Measurements from ENCODE around the gene SLC16A3. TPM values are rescaled to one million over a fixed set of nuclear protein-coding genes. Genes with fewer than 3 reads are reported as not detected.

The SLC16A3 gene
- total RNA-seq, 1 experiment from 2014 or later = 28.7 TPM

- H3K27ac Mint-ChIP-seq = peak overlapping the region; percentile 57; the same call in 1 of the 2 replicates
- POLR2A ChIA-PET = no interaction called here
- H3K4me3 Mint-ChIP-seq = no peak overlapping the region
- CTCF ChIA-PET = interaction anchor here (1.4 kb wide), 1 partner anchor 148 kb away, joined by 3 read pairs; no protein-coding TSS in a partner anchor
- TF ChIP-seq ZSCAN18 (CRISPR knock-in tag; IDR thresholded peaks at IDR 0.05) (no peak), FOXP4 (CRISPR knock-in tag; IDR thresholded peaks at IDR 0.05) (no peak), RELA (CRISPR knock-in tag; IDR thresholded peaks at IDR 0.05; ENCODE audit: borderline replicate concordance) (no peak), OVOL2 (CRISPR knock-in tag; IDR thresholded peaks at IDR 0.05; ENCODE audit: borderline replicate concordance) (no peak), ZBTB21 (CRISPR knock-in tag; IDR thresholded peaks at IDR 0.05; ENCODE audit: borderline replicate concordance) (no peak), GTF2I (CRISPR knock-in tag; conservative IDR thresholded peaks at IDR 0.05) (no peak), IRF1 (CRISPR knock-in tag; IDR thresholded peaks at IDR 0.05) (no peak), SOX15 (CRISPR knock-in tag; IDR thresholded peaks at IDR 0.05) (no peak), JUN (CRISPR knock-in tag; IDR thresholded peaks at IDR 0.05) (no peak), ETV6 (CRISPR knock-in tag; IDR thresholded peaks at IDR 0.05) (no peak), SP1 (CRISPR knock-in tag; conservative IDR thresholded peaks at IDR 0.05) (no peak), MYBL2 (CRISPR knock-in tag; IDR thresholded peaks at IDR 0.05) (no peak), CTCF (IDR thresholded peaks at IDR 0.05) (no peak), MLX (CRISPR knock-in tag; IDR thresholded peaks at IDR 0.05) (no peak), ZNF425 (CRISPR knock-in tag; conservative IDR thresholded peaks at IDR 0.05) (no peak), E2F5 (CRISPR knock-in tag; IDR thresholded peaks at IDR 0.05) (no peak)
- peaks cover 3% of the 10 kb centered on the region; the same call in 1 of the 2 replicates for H3K27me3 Mint-ChIP-seq (ENCODE audit: low read depth)
- peaks cover 33% of the 10 kb centered on the region for H3K4me1 Mint-ChIP-seq
- H3K9me3 Mint-ChIP-seq = no peaks in the 10 kb centered on the region
- DNase-seq (ENCODE audit: low spot score) (no peak), ATAC-seq (no peak)
- peaks cover 7% of the 10 kb centered on the region for H3K36me3 Mint-ChIP-seq
Measured at GRCh38 chr17:82276938-82277337, 48.1 kb downstream of the SLC16A3 start.

- ATAC-seq = no peak
- no peak for DNase-seq (ENCODE audit: low spot score)
- Mint-ChIP-seq H3K4me3 (no peak overlapping the region), H3K36me3 (no peaks in the 10 kb centered on the region), H3K4me1 (peaks cover 26% of the 10 kb centered on the region), H3K9me3 (no peaks in the 10 kb centered on the region), H3K27me3 (ENCODE audit: low read depth) (peaks cover 3% of the 10 kb centered on the region; the same call in 1 of the 2 replicates), H3K27ac (no peak overlapping the region)
- ChIA-PET POLR2A (no interaction called here), CTCF (interaction anchor here (1.0 to 1.4 kb wide), 2 partner anchors 41 to 147 kb away, joined by 3 read pairs; no protein-coding TSS in a partner anchor)
- TF ChIP-seq JAZF1 (CRISPR knock-in tag; IDR thresholded peaks at IDR 0.05) = no peak
- no peak for TF ChIP-seq ZBTB43 (CRISPR knock-in tag; IDR thresholded peaks at IDR 0.05)
- TF ChIP-seq ZNF396 (CRISPR knock-in tag; IDR thresholded peaks at IDR 0.05; ENCODE audit: borderline replicate concordance) = no peak
- TF ChIP-seq ZNF317 (CRISPR knock-in tag; IDR thresholded peaks at IDR 0.05; ENCODE audit: borderline replicate concordance, low read depth) = no peak
- no peak for TF ChIP-seq EMX1 (CRISPR knock-in tag; IDR thresholded peaks at IDR 0.05)
- no peak for TF ChIP-seq HMGA2 (CRISPR knock-in tag; IDR thresholded peaks at IDR 0.05)
Measured at GRCh38 chr17:82277851-82278250, 49.0 kb downstream of the SLC16A3 start.

Data from WTC11 (cell line).